K562 (cell line): ENCODE results near the gene FOXL3. TPM values are rescaled to one million over a fixed set of nuclear protein-coding genes. Genes with fewer than 3 reads are reported as not detected.

Experiments
- ATAC-seq: fragments of 200-7000 bp; cut with Tn5 transposase; 3 replicates; pipeline ENCODE4 v1.9.1; 2020; ENCODE audit warnings: moderate library complexity
- BruUV-seq: library from RNA; stranded (reverse); fragments of 400-500 nt; replicated peaks from 2 replicates; lab custom pipeline; 2021; lab: Mats Ljungman, UMichigan
- CTCF ChIA-PET: fragments of 300-600 bp; formaldehyde crosslinking; extraction: SDS; loops from one replicate; lab custom pipeline; 2021; ENCODE audit warnings: low intra/inter-chr PET ratio; lab: Yijun Ruan, JAX
- POLR2A ChIA-PET: fragments of 300-600, 350-650 bp; sonication (Branson Sonifier 250); formaldehyde crosslinking; extraction: SDS; loops from one replicate; lab custom pipeline; 2021; ENCODE audit warnings: antibody characterized with exemption, inconsistent platforms; lab: Yijun Ruan, JAX
- DNase-seq, 4 experiments: peaks; one replicate each; pipeline versions ENCODE4 v3.0.0 to v3.0.0-alpha.2; 2011 to 2018; ENCODE audit warnings: low spot score in 3 of 4, mixed read lengths in 3 of 4; ENCODE audit errors: extremely low read depth in 1 of 4
- FAIRE-seq: peaks from 2 replicates; lab custom pipeline; 2011; peaks lifted over from hg19 to GRCh38; lab: Jason Lieb, UNC
- H2AFZ ChIP-seq: 2 replicates; pipeline ENCODE4 v1.6.0; 2011; ENCODE audit warnings: low read depth, low read length, control low read depth, inconsistent platforms
- H3K27ac ChIP-seq: fragments of 200-600 bp; 3 replicates; pipeline ENCODE4 v1.8.0; 2011; ENCODE audit warnings: low read depth, mild to moderate bottlenecking, control low read depth, inconsistent platforms, low read length, moderate library complexity, mixed read lengths; ENCODE audit errors: extremely low read depth
- H3K27me3 ChIP-seq, 2 experiments: fragments of 300-600 bp in 1 of 2; 2 replicates in 1 of 2; 3 replicates in 1 of 2; pipeline versions ENCODE4 v1.6.0 to v1.8.0; 2011; ENCODE audit warnings: inconsistent platforms in 2 of 2, low read length in 2 of 2, mild to moderate bottlenecking in 1 of 2, mixed read lengths in 1 of 2, moderate library complexity in 1 of 2; ENCODE audit not compliant: control insufficient read depth in 2 of 2, insufficient read depth in 2 of 2
- H3K36me3 ChIP-seq: fragments of 300-600 bp; 3 replicates; pipeline ENCODE4 v1.8.0; 2011; ENCODE audit warnings: mild to moderate bottlenecking, low read length, inconsistent platforms; ENCODE audit not compliant: control insufficient read depth, insufficient read depth
- H3K4me1 ChIP-seq, 2 experiments: fragments of 200-600 bp in 1 of 2; replicated peaks in 1 of 2; 2 replicates in 1 of 2; 3 replicates in 1 of 2; pipeline versions ENCODE4 v1.5.1 to v1.8.0; 2011; ENCODE audit warnings: inconsistent platforms in 2 of 2, low read length in 2 of 2, mild to moderate bottlenecking in 1 of 2, mixed read lengths in 1 of 2, moderate library complexity in 1 of 2; ENCODE audit not compliant: control insufficient read depth in 2 of 2, insufficient read depth in 2 of 2
- H3K4me2 ChIP-seq: 2 replicates; pipeline ENCODE4 v1.6.1; 2011; ENCODE audit warnings: low read length, control low read depth, inconsistent platforms, mixed read lengths; ENCODE audit not compliant: insufficient read depth
- H3K4me3 ChIP-seq: fragments of 200-600 bp; sonication (generic), shearing (Covaris generic); 2 replicates; pipeline ENCODE4 v1.5.1; 2016; ENCODE audit warnings: control low read depth, inconsistent platforms
- H3K79me2 ChIP-seq: fragments of 200-600 bp; 3 replicates; pipeline ENCODE4 v1.8.0; 2011; ENCODE audit warnings: low read length, inconsistent platforms; ENCODE audit not compliant: control insufficient read depth, insufficient read depth
- H3K9ac ChIP-seq, 2 experiments: 2 replicates each; pipeline versions ENCODE4 v1.6.0 to v1.6.1; 2011; ENCODE audit warnings: low read depth in 2 of 2, low read length in 2 of 2, control low read depth in 1 of 2, inconsistent platforms in 1 of 2, mild to moderate bottlenecking in 1 of 2, mixed read lengths in 1 of 2; ENCODE audit not compliant: insufficient read depth in 1 of 2
- H3K9me1 ChIP-seq: one replicate; pipeline ENCODE4 v1.6.0; 2011; ENCODE audit warnings: inconsistent platforms, mild to moderate bottlenecking, low read length, moderate library complexity; ENCODE audit not compliant: control insufficient read depth, insufficient read depth
- H3K9me3 ChIP-seq: replicated peaks from 2 replicates; pipeline ENCODE4 v1.5.1; 2011; ENCODE audit warnings: low read depth, low read length, inconsistent platforms; ENCODE audit not compliant: control insufficient read depth, insufficient read depth
- H4K20me1 ChIP-seq: replicated peaks from 2 replicates; pipeline ENCODE4 v1.6.1; 2011; ENCODE audit warnings: low read length, inconsistent platforms, mixed read lengths; ENCODE audit not compliant: control insufficient read depth, insufficient read depth
- DIDO1 ChIP-seq: fragments of 450-650 bp; IDR thresholded peaks from 2 replicates; pipeline ENCODE4 v1.6.1; 2016; ENCODE audit warnings: low read depth, missing biosample characterization, missing genetic modification characterization
- ESRRB ChIP-seq: fragments of 250-450 bp; sonication (Bioruptor Pico); IDR thresholded peaks from 2 replicates; pipeline ENCODE4 v1.5.0; 2020; ENCODE audit warnings: mild to moderate bottlenecking, moderate library complexity, borderline replicate concordance
- FOXA1 ChIP-seq: fragments of 450-650 bp; IDR thresholded peaks from 2 replicates; pipeline ENCODE4 v1.6.1; 2016; ENCODE audit warnings: mild to moderate bottlenecking, borderline replicate concordance
- HDAC8 ChIP-seq: fragments of 450-650 bp; IDR thresholded peaks from 2 replicates; pipeline ENCODE4 v1.6.1; 2016; ENCODE audit warnings: mild to moderate bottlenecking, missing genetic modification characterization, moderate library complexity, missing compliant biosample characterization
- MCM2 ChIP-seq: fragments of 450-650 bp; IDR thresholded peaks from 2 replicates; pipeline ENCODE4 v1.6.1; 2017; ENCODE audit warnings: low read depth, mild to moderate bottlenecking
- PHF20 ChIP-seq: fragments of 450-650 bp; IDR thresholded peaks from 2 replicates; pipeline ENCODE4 v1.6.1; 2018; ENCODE audit not compliant: partially characterized antibody
- RAD21 ChIP-seq, 2 experiments: fragments of 250-450 bp in 1 of 2; fragments of 450-650 bp in 1 of 2; sonication (Bioruptor Pico) in 1 of 2; formaldehyde crosslinking in 1 of 2; IDR thresholded peaks in 1 of 2; conservative IDR thresholded peaks in 1 of 2; 2 replicates each; pipeline versions ENCODE4 v1.4.0 to v1.8.0; 2020 to 2022; ENCODE audit warnings: mild to moderate bottlenecking in 2 of 2, moderate library complexity in 1 of 2
- SUPT5H ChIP-seq: fragments of 450-650 bp; IDR thresholded peaks from 2 replicates; pipeline ENCODE4 v1.6.1; 2016
- TFAP4 ChIP-seq: sonication (generic); formaldehyde crosslinking; IDR thresholded peaks from 2 replicates; pipeline ENCODE4 v1.8.0; 2022; ENCODE audit warnings: missing genetic modification reagents, mild to moderate bottlenecking, moderate library complexity, borderline replicate concordance
- ZFPM2 ChIP-seq: fragments of 250-450 bp; sonication (Bioruptor Pico); IDR thresholded peaks from 2 replicates; pipeline ENCODE4 v1.5.1; 2022; ENCODE audit warnings: mild to moderate bottlenecking
- ZNF232 ChIP-seq: sonication (generic); formaldehyde crosslinking; IDR thresholded peaks from 2 replicates; pipeline ENCODE4 v1.8.0; 2022; ENCODE audit warnings: mild to moderate bottlenecking, missing genetic modification reagents
- ZNF253 ChIP-seq: fragments of 250-450 bp; sonication (Bioruptor Pico); conservative IDR thresholded peaks from 2 replicates; pipeline ENCODE4 v1.6.1; 2021; ENCODE audit warnings: mild to moderate bottlenecking
- ZNF780A ChIP-seq: fragments of 250-450 bp; sonication (Bioruptor Pico); IDR thresholded peaks from 2 replicates; pipeline ENCODE4 v1.5.0; 2021; ENCODE audit warnings: mild to moderate bottlenecking
- ZSCAN29 ChIP-seq: fragments of 450-650 bp; IDR thresholded peaks from 2 replicates; pipeline ENCODE4 v1.6.1; 2017
- WGBS: fragments of 100-300 bp; shearing (Covaris generic); methylation state at CpG from one replicate; pipeline ENCODE4 v1.1.6; 2016; ENCODE audit warnings: low coverage, mixed read lengths; ENCODE audit not compliant: insufficient coverage; ENCODE audit errors: missing lambda C conversion rate; 5-methylcytosine and 5-hydroxymethylcytosine counted together
- in situ Hi-C: fragments of 300-500 bp; cut with MboI; formaldehyde crosslinking; loops from 4 replicates; pipeline ENCODE4 v1.15.0; 2018; ENCODE audit warnings: inconsistent platforms, mixed read lengths
- intact Hi-C: fragments of 100-400 bp; cut with micrococcal nuclease; formaldehyde crosslinking; loops from 2 replicates; pipeline ENCODE4 v1.14.2; 2022
- polyA plus RNA-seq, 8 experiments: library from polyadenylated mRNA; depleted of rRNA in 4 of 8; stranded (reverse) in 5 of 8; unstranded in 3 of 8; fragments of >200 nt; fragmentation: Nextera tagmentation in 2 of 8; fragmentation: Illumina TruSeq in 1 of 8; extraction: Ambion mirVana in 2 of 8; extraction: Trizol in 1 of 8; gene quantifications; 2 replicates each; pipeline versions ENCODE4 v1.2.1 to v1.2.3, GENCODE V29; 2011 to 2014; ENCODE audit warnings: inconsistent platforms in 1 of 8, missing spikeins in 1 of 8
- total RNA-seq, 7 experiments: library from RNA; depleted of rRNA in 6 of 7; stranded (reverse); fragments of >200 nt in 6 of 7; fragmentation: Illumina TruSeq in 2 of 7; extraction: Trizol in 2 of 7; gene quantifications; 2 replicates each; pipeline versions ENCODE4 v1.2.1 to v1.2.3, GENCODE V29; 2011 to 2021; ENCODE audit warnings: low replicate concordance in 1 of 7

Gene FOXL3
- total and polyA plus RNA-seq, 9 of the 15 experiments (the other 6 are each of a cell fraction or from before 2014, with no cell fraction given): not detected

GRCh38 chr7:251005-251404 lies 39.0 kb upstream of the FOXL3 start:
- DNase-seq: no peak
- ATAC-seq: no peak
- Histone ChIP-seq H3K36me3 (no peaks in the 10 kb centered on the region), H4K20me1 (peaks cover 29% of the 10 kb centered on the region), H3K79me2 (no peaks in the 10 kb centered on the region), H2AFZ (no peak overlapping the region), H3K9me3 (no peaks in the 10 kb centered on the region), H3K27me3 (peaks cover 66 to 100% of the 10 kb centered on the region in 2 experiments), H3K9me1 (no peaks in the 10 kb centered on the region), H3K9ac (no peak overlapping the region), H3K4me1 (peaks cover 0 to 30% of the 10 kb centered on the region in 2 experiments; a peak in 2 of 5 replicates), H3K27ac (no peak overlapping the region), H3K4me2 (no peak overlapping the region), H3K4me3 (no peak overlapping the region)
- CTCF ChIA-PET: no interaction called here
- POLR2A ChIA-PET: no interaction called here
- BruUV-seq: no TSS peak
- FAIRE-seq: no peak
- TF ChIP-seq ZNF253 (CRISPR knock-in tag) (no peak), ZNF780A (no peak), ZFPM2 (CRISPR knock-in tag) (no peak), SUPT5H (no peak), PHF20 (no peak), ZSCAN29 (no peak), ESRRB (CRISPR knock-in tag) (no peak), RAD21 (CRISPR knock-in tag; conservative IDR thresholded peaks at IDR 0.05 in 1 of 2, IDR thresholded peaks at IDR 0.05 in 1 of 2) (no peak), MCM2 (no peak), DIDO1 (tag) (no peak), FOXA1 (no peak), HDAC8 (tag) (no peak), ZNF232 (CRISPR knock-in tag) (no peak), TFAP4 (CRISPR knock-in tag) (no peak)
- intact Hi-C loops: no loop called here
- WGBS: 4% methylated on average over 20 of the region's 20 CpGs
- in situ Hi-C loops: no loop called here
